Measurements from ENCODE around the gene TSPAN32. TPM values are rescaled to one million over a fixed set of nuclear protein-coding genes. Genes with fewer than 3 reads are reported as not detected.

The TSPAN32 gene
- total RNA-seq, 4 donors from 2014 or later = not detected

GRCh38 chr11:2258501-2259465 is 43.0 kb upstream of the TSPAN32 start:
- intact Hi-C loops (cut with DNase I; ENCODE audit: low total_unique reads) = no loop called here
- no peaks in the 10 kb centered on the region for H3K36me3 ChIP-seq
- in situ Hi-C loops (cut with MboI; ENCODE audit: low sequenced_read_pairs in 4 of 4) = no loop called here
- H3K4me3 ChIP-seq = no peak overlapping the region
- no peak for DNase-seq
- H3K27me3 ChIP-seq = peaks cover 0 to 16% (median 3%) of the 10 kb centered on the region in 3 donors
- H3K4me1 ChIP-seq = no peaks in the 10 kb centered on the region
- no peak for TF ChIP-seq CTCF (IDR thresholded peaks at IDR 0.05 in 4 of 5, conservative IDR thresholded peaks at IDR 0.05 in 1 of 5)
- no peak for TF ChIP-seq POLR2A (IDR thresholded peaks at IDR 0.05)
- no peaks in the 10 kb centered on the region for H3K9me3 ChIP-seq
- no peak overlapping the region for H3K27ac ChIP-seq
- no peak for ATAC-seq

- H3K27ac ChIP-seq = no peak overlapping the region
Observed at GRCh38 chr11:2259466-2259830, 42.4 kb upstream of the TSPAN32 start.

GRCh38 chr11:2259897-2260451 is 41.8 kb upstream of the TSPAN32 start:
- H3K4me3 ChIP-seq = no peak overlapping the region
- TF ChIP-seq POLR2A (IDR thresholded peaks at IDR 0.05) (no peak), CTCF (IDR thresholded peaks at IDR 0.05 in 4 of 5, conservative IDR thresholded peaks at IDR 0.05 in 1 of 5) (no peak)
- in situ Hi-C loops (cut with MboI; ENCODE audit: low sequenced_read_pairs in 4 of 4) = no loop called here
- no peak overlapping the region for H3K27ac ChIP-seq
- intact Hi-C loops (cut with DNase I; ENCODE audit: low total_unique reads) = no loop called here
- no peaks in the 10 kb centered on the region for H3K36me3 ChIP-seq
- peaks cover 0 to 16% (median 3%) of the 10 kb centered on the region in 3 donors for H3K27me3 ChIP-seq
- H3K4me1 ChIP-seq = no peaks in the 10 kb centered on the region
- no peaks in the 10 kb centered on the region for H3K9me3 ChIP-seq
- DNase-seq = no peak
- no peak for ATAC-seq

More at GRCh38 chr11:2259466-2259830, 42.4 kb upstream of the TSPAN32 start:
- H3K9me3 ChIP-seq = no peaks in the 10 kb centered on the region
- DNase-seq (no peak), ATAC-seq (no peak)
- peaks cover 0 to 16% (median 3%) of the 10 kb centered on the region in 3 donors for H3K27me3 ChIP-seq
- no peak for TF ChIP-seq CTCF (IDR thresholded peaks at IDR 0.05 in 4 of 5, conservative IDR thresholded peaks at IDR 0.05 in 1 of 5)
- TF ChIP-seq POLR2A (IDR thresholded peaks at IDR 0.05) = no peak
- H3K36me3 ChIP-seq = no peaks in the 10 kb centered on the region
- in situ Hi-C loops (cut with MboI; ENCODE audit: low sequenced_read_pairs in 4 of 4) (no loop called here), intact Hi-C loops (cut with DNase I; ENCODE audit: low total_unique reads) (no loop called here)
- no peak overlapping the region for H3K4me3 ChIP-seq
- no peaks in the 10 kb centered on the region for H3K4me1 ChIP-seq

GRCh38 chr11:2260491-2261364 is 41.1 kb upstream of the TSPAN32 start:
- Histone ChIP-seq H3K27me3 (peaks cover 0 to 16% (median 3%) of the 10 kb centered on the region in 3 donors), H3K27ac (no peak overlapping the region), H3K9me3 (no peaks in the 10 kb centered on the region), H3K36me3 (no peaks in the 10 kb centered on the region), H3K4me3 (no peak overlapping the region), H3K4me1 (no peaks in the 10 kb centered on the region)
- intact Hi-C loops (cut with DNase I; ENCODE audit: low total_unique reads) = no loop called here
- in situ Hi-C loops (cut with MboI; ENCODE audit: low sequenced_read_pairs in 4 of 4) = no loop called here
- no peak for DNase-seq
- TF ChIP-seq POLR2A (IDR thresholded peaks at IDR 0.05) (no peak), CTCF (IDR thresholded peaks at IDR 0.05 in 4 of 5, conservative IDR thresholded peaks at IDR 0.05 in 1 of 5) (no peak)
- no peak for ATAC-seq
